D721Med (cell line): Measurements from ENCODE around the gene DEPDC5.

ENCODE experiments used
- DNase-seq: peaks from one replicate; pipeline ENCODE4 v3.0.0; 2011; ENCODE audit warnings: low spot score; ENCODE audit not compliant: insufficient read length
- FAIRE-seq: peaks from 2 replicates; lab custom pipeline; 2011; peaks lifted over from hg19 to GRCh38; lab: Jason Lieb, UNC
- TF ChIP-seq, protein P1 (sequence below): IDR thresholded peaks from 2 replicates; pipeline ENCODE4 v1.5.1; 2012; ENCODE audit warnings: mild to moderate bottlenecking, control low read depth; ENCODE audit not compliant: insufficient read depth; ENCODE audit errors: missing control alignments

DEPDC5 gene

DNA sequence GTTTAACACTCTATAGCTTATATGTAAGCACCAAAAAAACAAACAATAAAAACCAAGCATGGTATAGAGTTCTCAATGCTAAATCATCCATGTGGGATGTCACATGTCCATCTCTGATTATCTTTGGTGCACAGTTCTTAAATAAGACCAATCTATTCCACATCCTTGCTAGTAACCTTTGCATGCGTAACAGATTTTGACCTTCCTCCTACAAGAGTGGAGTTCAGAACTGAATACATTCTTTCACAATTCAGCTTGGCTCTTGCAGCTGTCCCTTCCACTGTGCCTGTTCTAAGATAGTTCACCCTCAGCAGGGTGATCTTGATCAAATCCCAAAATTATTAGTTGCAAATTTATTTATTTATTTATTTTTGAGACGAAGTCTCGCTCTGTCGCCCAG, 25.0 kb upstream of the DEPDC5 start:
- FAIRE-seq (no peak), DNase-seq (no peak)
- TF ChIP-seq, protein P1, sequence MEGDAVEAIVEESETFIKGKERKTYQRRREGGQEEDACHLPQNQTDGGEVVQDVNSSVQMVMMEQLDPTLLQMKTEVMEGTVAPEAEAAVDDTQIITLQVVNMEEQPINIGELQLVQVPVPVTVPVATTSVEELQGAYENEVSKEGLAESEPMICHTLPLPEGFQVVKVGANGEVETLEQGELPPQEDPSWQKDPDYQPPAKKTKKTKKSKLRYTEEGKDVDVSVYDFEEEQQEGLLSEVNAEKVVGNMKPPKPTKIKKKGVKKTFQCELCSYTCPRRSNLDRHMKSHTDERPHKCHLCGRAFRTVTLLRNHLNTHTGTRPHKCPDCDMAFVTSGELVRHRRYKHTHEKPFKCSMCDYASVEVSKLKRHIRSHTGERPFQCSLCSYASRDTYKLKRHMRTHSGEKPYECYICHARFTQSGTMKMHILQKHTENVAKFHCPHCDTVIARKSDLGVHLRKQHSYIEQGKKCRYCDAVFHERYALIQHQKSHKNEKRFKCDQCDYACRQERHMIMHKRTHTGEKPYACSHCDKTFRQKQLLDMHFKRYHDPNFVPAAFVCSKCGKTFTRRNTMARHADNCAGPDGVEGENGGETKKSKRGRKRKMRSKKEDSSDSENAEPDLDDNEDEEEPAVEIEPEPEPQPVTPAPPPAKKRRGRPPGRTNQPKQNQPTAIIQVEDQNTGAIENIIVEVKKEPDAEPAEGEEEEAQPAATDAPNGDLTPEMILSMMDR = no peak

DNA sequence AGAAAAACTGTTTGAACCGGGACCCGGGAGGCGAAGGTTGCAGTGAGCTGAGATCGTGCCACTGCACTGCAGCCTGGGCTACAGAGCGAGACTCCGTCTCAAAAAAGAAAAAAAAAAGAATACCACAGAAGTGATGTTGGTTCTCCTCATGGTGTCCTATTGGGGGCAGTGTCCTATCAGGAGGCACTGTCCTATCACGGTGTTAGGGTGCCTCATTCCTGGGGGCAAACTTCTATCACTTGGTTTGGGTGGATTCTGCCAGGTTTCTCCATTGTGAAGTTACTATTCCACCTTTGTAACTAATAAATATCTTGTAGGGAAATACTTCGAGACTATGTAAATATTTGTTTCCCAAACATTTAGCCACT, 23.5 kb upstream of the DEPDC5 start:
- FAIRE-seq (no peak), DNase-seq (no peak)
- TF ChIP-seq, protein P1 = no peak

DNA sequence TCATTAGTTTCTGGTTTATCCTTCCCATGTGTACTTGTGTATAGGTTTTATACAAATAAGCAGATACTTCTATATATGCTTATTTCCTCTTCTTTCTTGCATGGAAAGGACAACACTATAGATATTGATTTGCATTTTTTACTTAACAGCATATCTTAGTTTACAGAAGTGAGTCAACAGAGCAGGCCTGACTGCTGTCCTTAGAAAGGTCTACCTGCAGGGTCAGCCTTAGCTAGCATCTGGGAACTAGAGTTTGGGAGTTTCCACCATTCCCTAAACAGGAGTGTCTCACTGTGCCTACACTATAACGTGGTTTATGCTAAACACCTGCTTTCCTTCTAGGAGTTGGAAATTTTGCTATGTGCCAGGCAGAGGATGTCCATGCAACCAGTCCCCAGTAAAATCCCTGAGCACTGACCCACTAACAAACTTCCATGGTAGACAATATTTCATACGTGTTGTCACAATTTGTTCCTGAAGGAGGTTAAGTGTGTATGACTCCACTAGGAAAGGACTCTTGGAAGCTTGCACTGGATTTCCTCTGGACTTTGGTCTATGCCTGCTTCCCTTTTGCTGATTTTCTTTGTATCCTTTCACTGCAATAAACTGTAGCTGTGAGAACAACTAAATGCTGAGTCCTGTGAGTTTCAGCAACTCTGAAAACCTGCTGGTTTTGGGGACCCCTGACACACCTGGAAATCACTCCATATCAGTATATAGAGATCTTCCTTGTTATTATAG, 21.6 kb upstream of the DEPDC5 start:
- TF ChIP-seq, protein P1 = no peak
- no peak for DNase-seq
- no peak for FAIRE-seq

DNA sequence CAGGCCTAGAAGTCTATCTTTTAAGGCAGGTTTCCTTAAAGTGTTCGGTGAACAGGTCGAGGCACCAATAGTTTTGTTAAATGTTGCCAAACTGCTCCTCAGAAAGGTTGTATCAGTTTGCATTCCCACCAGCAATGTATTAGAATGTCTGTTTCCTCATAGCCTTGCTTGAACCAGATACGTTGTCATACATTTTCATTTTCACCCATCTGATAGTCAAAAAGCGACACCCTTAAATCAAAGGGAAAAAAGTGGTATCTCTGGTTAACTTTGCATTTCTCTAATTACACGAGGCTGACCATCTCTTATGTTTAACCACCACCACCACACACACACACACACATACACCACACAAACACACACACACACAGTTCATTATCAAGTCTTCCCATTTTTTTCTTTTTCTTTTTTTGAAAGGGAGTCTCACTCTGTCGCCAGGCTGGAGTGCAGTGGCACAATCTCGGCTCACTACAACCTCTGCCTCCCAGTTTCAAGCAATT, 20.2 kb upstream of the DEPDC5 start:
- FAIRE-seq (no peak), DNase-seq (no peak)
- TF ChIP-seq, protein P1 = no peak

DNA sequence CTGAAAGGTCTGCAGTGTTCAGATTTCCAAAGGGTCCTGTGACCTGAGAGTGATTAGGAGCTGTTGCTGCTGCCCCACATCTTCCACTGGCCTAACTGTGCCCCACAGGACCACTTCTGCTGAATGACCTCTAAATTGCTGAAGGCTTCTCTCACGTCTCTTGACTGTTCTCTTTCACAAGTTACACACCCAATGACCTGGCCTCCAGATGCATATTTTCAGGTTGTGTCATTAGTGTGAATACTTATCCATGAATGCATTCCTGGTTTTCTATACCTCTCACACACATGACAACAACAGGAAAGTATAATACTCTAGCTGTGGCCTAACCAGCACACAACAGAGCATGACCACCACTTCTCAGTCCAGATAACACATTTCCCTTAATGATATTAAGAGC, 19.3 kb upstream of the DEPDC5 start:
- TF ChIP-seq, protein P1 = no peak
- FAIRE-seq = no peak
- no peak for DNase-seq

DNA sequence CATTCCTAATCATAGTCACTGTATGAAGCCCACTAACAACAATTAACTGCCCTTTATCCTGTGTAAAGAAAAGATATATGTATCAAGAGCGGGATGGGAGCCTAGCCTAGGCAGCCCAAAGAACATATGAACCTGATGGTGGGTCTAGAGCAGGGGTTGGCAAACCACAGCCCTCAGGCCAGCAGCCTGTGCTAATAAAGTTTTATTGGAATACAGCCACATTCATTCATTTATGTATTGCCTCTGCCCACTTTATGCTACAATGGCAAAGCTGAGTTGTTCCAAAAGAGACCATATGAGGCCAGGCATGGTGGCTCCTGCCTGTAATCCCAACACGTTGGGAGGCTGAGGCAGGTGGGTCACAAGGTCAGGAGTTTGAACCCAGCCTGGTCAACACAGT, 17.4 kb upstream of the DEPDC5 start:
- TF ChIP-seq, protein P1 = no peak
- DNase-seq (no peak), FAIRE-seq (no peak)

DNA sequence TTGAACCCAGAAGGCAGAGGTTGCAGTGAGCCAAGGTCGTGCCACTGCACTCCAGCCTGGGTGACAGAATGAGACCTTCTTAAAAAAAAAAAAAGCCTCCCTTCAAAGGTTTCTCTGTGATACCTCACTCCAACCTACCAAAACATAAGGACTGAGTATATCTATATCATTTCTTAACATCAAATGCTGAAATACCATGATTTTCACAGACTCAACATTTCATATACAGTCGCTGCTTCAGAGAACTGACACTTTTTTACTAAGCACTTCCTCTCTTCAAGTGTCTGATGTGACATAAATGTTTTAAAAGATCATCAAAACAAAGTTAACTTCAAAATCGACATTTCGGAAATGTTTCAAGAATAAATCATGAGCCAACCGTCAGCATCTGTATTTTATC, 15.9 kb upstream of the DEPDC5 start:
- TF ChIP-seq, protein P1 = no peak
- DNase-seq = no peak
- no peak for FAIRE-seq
